ENCODE results near the gene YEATS4. TPM values are rescaled to one million over a fixed set of nuclear protein-coding genes. Genes with fewer than 3 reads are reported as not detected.

The YEATS4 gene
- total RNA-seq, 1 experiment from 2014 or later: 20.9 TPM

DNA sequence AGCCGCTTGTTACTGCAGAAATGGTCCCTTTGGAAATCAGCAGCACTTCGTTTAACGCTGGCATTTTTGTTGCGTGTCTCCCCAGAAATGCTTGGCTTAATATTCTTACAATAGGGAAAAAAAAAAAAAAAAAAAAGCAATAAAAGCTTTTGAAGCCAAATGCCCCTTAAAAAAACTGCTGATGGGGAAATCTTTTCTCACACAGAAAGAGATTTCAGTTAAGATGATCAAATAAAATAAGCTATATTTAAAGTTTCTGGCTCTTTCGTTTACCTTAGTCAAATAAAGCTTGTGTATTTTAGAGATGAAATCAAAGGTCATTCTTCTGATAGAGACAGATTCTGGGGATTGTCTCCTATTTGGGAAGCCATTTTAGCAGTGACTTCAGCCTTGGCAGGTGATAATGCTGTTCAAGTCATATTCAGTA, 58.2 kb downstream of the YEATS4 start:
- no peaks in the 10 kb centered on the region for H3K4me1 ChIP-seq (ENCODE audit: control insufficient read depth, insufficient read depth, low read length)
- ATAC-seq (no peak), DNase-seq (ENCODE audit: low read depth, low spot score) (no peak)
- in situ Hi-C loops (cut with HindIII; ENCODE audit: low pct_unique_long_range_greater_than_20kb, low sequenced_read_pairs): no loop called here
- intact Hi-C loops (cut with micrococcal nuclease; ENCODE audit: unreplicated experiment): no loop called here
- ChIA-PET CTCF (no interaction called here), POLR2A (no interaction called here)
- no peak overlapping the region for H3K27ac ChIP-seq (ENCODE audit: low read length)
- BruUV-seq (replicated peaks): no TSS peak
- no peaks in the 10 kb centered on the region for H3K36me3 ChIP-seq (ENCODE audit: control insufficient read depth, insufficient read depth, low read length)
- H3K27me3 ChIP-seq (ENCODE audit: control insufficient read depth, insufficient read depth, low read length): no peaks in the 10 kb centered on the region
- TF ChIP-seq, protein P1, sequence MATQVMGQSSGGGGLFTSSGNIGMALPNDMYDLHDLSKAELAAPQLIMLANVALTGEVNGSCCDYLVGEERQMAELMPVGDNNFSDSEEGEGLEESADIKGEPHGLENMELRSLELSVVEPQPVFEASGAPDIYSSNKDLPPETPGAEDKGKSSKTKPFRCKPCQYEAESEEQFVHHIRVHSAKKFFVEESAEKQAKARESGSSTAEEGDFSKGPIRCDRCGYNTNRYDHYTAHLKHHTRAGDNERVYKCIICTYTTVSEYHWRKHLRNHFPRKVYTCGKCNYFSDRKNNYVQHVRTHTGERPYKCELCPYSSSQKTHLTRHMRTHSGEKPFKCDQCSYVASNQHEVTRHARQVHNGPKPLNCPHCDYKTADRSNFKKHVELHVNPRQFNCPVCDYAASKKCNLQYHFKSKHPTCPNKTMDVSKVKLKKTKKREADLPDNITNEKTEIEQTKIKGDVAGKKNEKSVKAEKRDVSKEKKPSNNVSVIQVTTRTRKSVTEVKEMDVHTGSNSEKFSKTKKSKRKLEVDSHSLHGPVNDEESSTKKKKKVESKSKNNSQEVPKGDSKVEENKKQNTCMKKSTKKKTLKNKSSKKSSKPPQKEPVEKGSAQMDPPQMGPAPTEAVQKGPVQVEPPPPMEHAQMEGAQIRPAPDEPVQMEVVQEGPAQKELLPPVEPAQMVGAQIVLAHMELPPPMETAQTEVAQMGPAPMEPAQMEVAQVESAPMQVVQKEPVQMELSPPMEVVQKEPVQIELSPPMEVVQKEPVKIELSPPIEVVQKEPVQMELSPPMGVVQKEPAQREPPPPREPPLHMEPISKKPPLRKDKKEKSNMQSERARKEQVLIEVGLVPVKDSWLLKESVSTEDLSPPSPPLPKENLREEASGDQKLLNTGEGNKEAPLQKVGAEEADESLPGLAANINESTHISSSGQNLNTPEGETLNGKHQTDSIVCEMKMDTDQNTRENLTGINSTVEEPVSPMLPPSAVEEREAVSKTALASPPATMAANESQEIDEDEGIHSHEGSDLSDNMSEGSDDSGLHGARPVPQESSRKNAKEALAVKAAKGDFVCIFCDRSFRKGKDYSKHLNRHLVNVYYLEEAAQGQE (IDR thresholded peaks at IDR 0.05; ENCODE audit: insufficient read depth in 1 of 2, low read depth in 2 of 2, low read length in 1 of 2): no peak
- TF ChIP-seq, protein P2, sequence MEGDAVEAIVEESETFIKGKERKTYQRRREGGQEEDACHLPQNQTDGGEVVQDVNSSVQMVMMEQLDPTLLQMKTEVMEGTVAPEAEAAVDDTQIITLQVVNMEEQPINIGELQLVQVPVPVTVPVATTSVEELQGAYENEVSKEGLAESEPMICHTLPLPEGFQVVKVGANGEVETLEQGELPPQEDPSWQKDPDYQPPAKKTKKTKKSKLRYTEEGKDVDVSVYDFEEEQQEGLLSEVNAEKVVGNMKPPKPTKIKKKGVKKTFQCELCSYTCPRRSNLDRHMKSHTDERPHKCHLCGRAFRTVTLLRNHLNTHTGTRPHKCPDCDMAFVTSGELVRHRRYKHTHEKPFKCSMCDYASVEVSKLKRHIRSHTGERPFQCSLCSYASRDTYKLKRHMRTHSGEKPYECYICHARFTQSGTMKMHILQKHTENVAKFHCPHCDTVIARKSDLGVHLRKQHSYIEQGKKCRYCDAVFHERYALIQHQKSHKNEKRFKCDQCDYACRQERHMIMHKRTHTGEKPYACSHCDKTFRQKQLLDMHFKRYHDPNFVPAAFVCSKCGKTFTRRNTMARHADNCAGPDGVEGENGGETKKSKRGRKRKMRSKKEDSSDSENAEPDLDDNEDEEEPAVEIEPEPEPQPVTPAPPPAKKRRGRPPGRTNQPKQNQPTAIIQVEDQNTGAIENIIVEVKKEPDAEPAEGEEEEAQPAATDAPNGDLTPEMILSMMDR (IDR thresholded peaks at IDR 0.05): no peak
- TF ChIP-seq SIN3A (IDR thresholded peaks at IDR 0.05; ENCODE audit: borderline replicate concordance, insufficient read depth, low read depth, low read length): no peak
- no peak for TF ChIP-seq POLR2AphosphoS5 (IDR thresholded peaks at IDR 0.05; ENCODE audit: low read depth, low read length)
- TF ChIP-seq TCF7L2 (IDR thresholded peaks at IDR 0.05; ENCODE audit: low read depth, low read length): no peak
- H3K9me3 ChIP-seq (ENCODE audit: control insufficient read depth, insufficient read depth, low read depth, low read length): no peaks in the 10 kb centered on the region
- no peak overlapping the region for H3K4me3 ChIP-seq (ENCODE audit: low read depth in 2 of 2, low read length in 2 of 2)

GRCh38 chr12:69419701-69420100, 60.2 kb downstream of the YEATS4 start:
- intact Hi-C loops (cut with micrococcal nuclease; ENCODE audit: unreplicated experiment) (no loop called here), in situ Hi-C loops (cut with HindIII; ENCODE audit: low pct_unique_long_range_greater_than_20kb, low sequenced_read_pairs) (no loop called here)
- no peak overlapping the region for H3K4me3 ChIP-seq (ENCODE audit: low read depth in 2 of 2, low read length in 2 of 2)
- no peaks in the 10 kb centered on the region for H3K4me1 ChIP-seq (ENCODE audit: control insufficient read depth, insufficient read depth, low read length)
- H3K36me3 ChIP-seq (ENCODE audit: control insufficient read depth, insufficient read depth, low read length): no peaks in the 10 kb centered on the region
- BruUV-seq (replicated peaks): no TSS peak
- H3K9me3 ChIP-seq (ENCODE audit: control insufficient read depth, insufficient read depth, low read depth, low read length): no peaks in the 10 kb centered on the region
- CTCF ChIA-PET: no interaction called here
- DNase-seq (ENCODE audit: low read depth, low spot score) (no peak), ATAC-seq (no peak)
- H3K27ac ChIP-seq (ENCODE audit: low read length): no peak overlapping the region
- no peaks in the 10 kb centered on the region for H3K27me3 ChIP-seq (ENCODE audit: control insufficient read depth, insufficient read depth, low read length)
- POLR2A ChIA-PET: no interaction called here
- TF ChIP-seq SIN3A (IDR thresholded peaks at IDR 0.05; ENCODE audit: borderline replicate concordance, insufficient read depth, low read depth, low read length) (no peak), TCF7L2 (IDR thresholded peaks at IDR 0.05; ENCODE audit: low read depth, low read length) (no peak), POLR2AphosphoS5 (IDR thresholded peaks at IDR 0.05; ENCODE audit: low read depth, low read length) (no peak)
- TF ChIP-seq, protein P1 (IDR thresholded peaks at IDR 0.05; ENCODE audit: insufficient read depth in 1 of 2, low read depth in 2 of 2, low read length in 1 of 2): no peak
- TF ChIP-seq, protein P2 (IDR thresholded peaks at IDR 0.05): no peak

Measured in Panc1 (cell line).